HepG2 (cell line): ENCODE data around the gene TCFL5. TPM values are rescaled to one million over a fixed set of nuclear protein-coding genes. Genes with fewer than 3 reads are reported as not detected.

Experiments used
- ARID4A ChIP-seq: sonication (generic); formaldehyde crosslinking; IDR thresholded peaks from 2 replicates; pipeline ENCODE4 v1.5.0; 2020; ENCODE audit warnings: mild to moderate bottlenecking, missing genetic modification reagents, borderline replicate concordance
- ATF7 ChIP-seq, 2 experiments: fragments of 450-650 bp in 1 of 2; sonication (generic) in 1 of 2; formaldehyde crosslinking in 1 of 2; IDR thresholded peaks; 2 replicates each; pipeline versions ENCODE4 v1.4.0 to v1.6.1; 2016 to 2020; ENCODE audit warnings: antibody characterized with exemption in 1 of 2, mild to moderate bottlenecking in 1 of 2, missing genetic modification reagents in 1 of 2
- CBX5 ChIP-seq: sonication (generic); formaldehyde crosslinking; IDR thresholded peaks from 2 replicates; pipeline ENCODE4 v1.4.0; 2020; ENCODE audit warnings: missing genetic modification reagents, borderline replicate concordance
- GPN1 ChIP-seq: sonication (generic); formaldehyde crosslinking; IDR thresholded peaks from 2 replicates; pipeline ENCODE4 v1.5.1; 2020; ENCODE audit warnings: missing genetic modification reagents, borderline replicate concordance
- MAFF ChIP-seq: IDR thresholded peaks from 2 replicates; pipeline ENCODE4 v1.6.1; 2011; ENCODE audit warnings: low read depth, low read length, improper control_type of control experiment
- NFAT5 ChIP-seq: sonication (generic); formaldehyde crosslinking; IDR thresholded peaks from 2 replicates; pipeline ENCODE4 v1.4.0; 2020; ENCODE audit warnings: missing genetic modification reagents
- POLR2G ChIP-seq: fragments of 200-400 bp; formaldehyde crosslinking; IDR thresholded peaks from 2 replicates; pipeline ENCODE4 v1.6.1; 2018; ENCODE audit warnings: mild to moderate bottlenecking, low read depth, low read length, moderate library complexity
- TFDP2 ChIP-seq: sonication (generic); formaldehyde crosslinking; IDR thresholded peaks from 2 replicates; pipeline ENCODE4 v1.4.0; 2020; ENCODE audit warnings: missing genetic modification reagents
- THAP9 ChIP-seq: sonication (generic); formaldehyde crosslinking; IDR thresholded peaks from 2 replicates; pipeline ENCODE4; 2020; ENCODE audit warnings: missing genetic modification reagents, mild to moderate bottlenecking, borderline replicate concordance
- ZNF160 ChIP-seq: sonication (generic); formaldehyde crosslinking; IDR thresholded peaks from 2 replicates; pipeline ENCODE4 v1.8.0; 2022; ENCODE audit warnings: mild to moderate bottlenecking, inconsistent platforms, missing genetic modification reagents
- ZNF589 ChIP-seq: sonication (generic); formaldehyde crosslinking; conservative IDR thresholded peaks from 2 replicates; pipeline ENCODE4 v1.8.0; 2022; ENCODE audit warnings: mild to moderate bottlenecking, moderate library complexity, missing genetic modification reagents
- ZNF766 ChIP-seq: sonication (generic); formaldehyde crosslinking; IDR thresholded peaks from 2 replicates; pipeline ENCODE4 v1.5.0; 2020; ENCODE audit warnings: missing genetic modification reagents, borderline replicate concordance
- ZNF792 ChIP-seq: IDR thresholded peaks from 2 replicates; pipeline ENCODE4 v1.6.1; 2016
- ZSCAN20 ChIP-seq: sonication (generic); formaldehyde crosslinking; IDR thresholded peaks from 2 replicates; pipeline ENCODE4 v1.4.0; 2020; ENCODE audit warnings: missing genetic modification reagents, mild to moderate bottlenecking, borderline replicate concordance
- polyA plus RNA-seq, 8 experiments: library from polyadenylated mRNA; depleted of rRNA in 3 of 8; stranded (reverse) in 7 of 8; unstranded in 1 of 8; fragments of >200 nt; fragmentation: Illumina TruSeq in 4 of 8; extraction: Trizol in 4 of 8; gene quantifications; 2 replicates each; pipeline versions ENCODE4 v1.2.1 to v1.2.3, GENCODE V29; 2011 to 2016; ENCODE audit warnings: low read depth in 4 of 8, missing spikeins in 1 of 8, mixed read lengths in 1 of 8; ENCODE audit not compliant: insufficient read depth in 1 of 8
- total RNA-seq, 5 experiments: library from RNA; depleted of rRNA; stranded (reverse); fragments of >200 nt; fragmentation: Illumina TruSeq; extraction: Trizol; gene quantifications; 2 replicates each; pipeline ENCODE4 v1.2.3, GENCODE V29; 2016; ENCODE audit warnings: low read depth in 1 of 5

Gene TCFL5
- total and polyA plus RNA-seq, 2 of the 13 experiments (the other 11 are each of a cell fraction or from before 2014, with no cell fraction given): 14.8 to 20.0 TPM

DNA sequence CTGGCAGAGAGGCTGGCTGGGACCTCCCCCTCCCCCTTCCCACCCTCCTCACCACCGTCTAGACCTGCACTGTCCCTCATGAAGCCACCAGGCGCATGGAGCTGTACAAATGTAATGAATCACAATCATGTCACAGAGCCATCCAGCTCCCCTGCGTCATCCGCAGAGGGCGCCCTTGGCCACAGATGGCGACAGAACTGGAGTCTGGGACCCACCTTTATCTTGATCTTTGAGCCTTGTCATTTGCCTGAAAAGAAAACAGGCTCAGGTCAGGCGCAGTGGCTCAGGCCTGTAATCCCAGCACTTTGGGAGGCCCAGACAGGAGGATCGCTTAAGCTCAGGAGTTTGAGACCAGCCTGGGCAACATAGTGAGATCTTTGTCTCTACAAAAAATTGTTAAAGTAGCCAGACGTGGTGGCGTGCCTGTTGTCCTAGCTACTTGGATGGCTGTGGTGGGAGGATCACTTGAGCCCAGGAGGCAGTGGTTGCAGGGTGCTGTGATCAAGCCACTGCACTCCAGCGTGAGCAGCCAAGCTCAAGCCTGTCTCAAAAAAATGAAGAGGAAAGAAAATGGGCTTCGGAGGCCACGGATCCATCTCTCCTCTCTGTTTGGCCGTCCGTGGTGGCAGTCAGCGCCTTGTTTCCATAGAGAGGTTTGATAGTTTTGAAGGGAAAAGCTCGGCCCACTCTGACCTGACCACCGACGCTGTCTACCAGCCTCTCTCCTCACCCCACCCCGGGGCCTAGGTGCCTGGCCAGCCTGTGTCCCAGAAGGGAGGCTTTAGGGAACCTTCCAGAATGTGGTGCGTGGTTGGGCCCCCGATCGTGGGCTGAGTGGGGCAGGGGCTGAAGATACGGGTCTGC is 38.6 kb downstream of the TCFL5 start (continued):
- no peak; the same call in 1 of the 2 replicates for TF ChIP-seq ZSCAN20 (CRISPR knock-in tag)
- no peak for TF ChIP-seq MAFF
- TF ChIP-seq TFDP2: peak; percentile 69
- TF ChIP-seq ZNF160 (CRISPR knock-in tag): no peak
- peak; percentile 94 for TF ChIP-seq CBX5
- TF ChIP-seq NFAT5: peak; percentile 88; the same call in 1 of the 2 replicates
- TF ChIP-seq ZNF766 (CRISPR knock-in tag): no peak
- no peak for TF ChIP-seq POLR2G
- TF ChIP-seq ATF7 (IDR thresholded peaks at IDR 0.05): no peak; the same call in 1 of the 2 replicates
- TF ChIP-seq ATF7 (CRISPR knock-in tag; IDR thresholded peaks at IDR 0.05): no peak
- TF ChIP-seq ARID4A: peak; percentile 77; the same call in 1 of the 2 replicates
- no peak for TF ChIP-seq ZNF589 (CRISPR knock-in tag)
- TF ChIP-seq ZNF792 (CRISPR knock-in tag): peak; percentile 91
- no peak; the same call in 1 of the 2 replicates for TF ChIP-seq THAP9 (CRISPR knock-in tag)
- TF ChIP-seq GPN1 (CRISPR knock-in tag): no peak; the same call in 1 of the 2 replicates
